H7 (cell line): Measurements from ENCODE around the gene CNTNAP5. TPM values are rescaled to one million over a fixed set of nuclear protein-coding genes. Genes with fewer than 3 reads are reported as not detected.

Experiments
- DNase-seq: peaks from one replicate; pipeline ENCODE4 v3.0.0; 2012
- H3K27me3 ChIP-seq: 2 replicates; pipeline ENCODE4 v1.6.0; 2011; ENCODE audit warnings: mild to moderate bottlenecking, low read length; ENCODE audit not compliant: control insufficient read depth, insufficient read depth
- H3K36me3 ChIP-seq: replicated peaks from 2 replicates; pipeline ENCODE4 v1.5.1; 2011; ENCODE audit warnings: low read length; ENCODE audit not compliant: control insufficient read depth, insufficient read depth
- H3K4me3 ChIP-seq: 2 replicates; pipeline ENCODE4 v1.5.1; 2011; ENCODE audit warnings: low read depth, mild to moderate bottlenecking, control low read depth, low read length, moderate library complexity; ENCODE audit not compliant: insufficient read depth
- total RNA-seq: library from RNA; depleted of rRNA; stranded (reverse); fragments of >200 nt; shearing (Covaris generic); gene quantifications from 2 replicates; pipeline ENCODE4 v1.2.3, GENCODE V29; 2014

CNTNAP5 gene
- total RNA-seq, 1 experiment from 2014 or later = 0.28 TPM

GRCh38 chr2:124286089-124286783 is 261.1 kb downstream of the CNTNAP5 start:
- Histone ChIP-seq H3K27me3 (no peaks in the 10 kb centered on the region), H3K36me3 (no peaks in the 10 kb centered on the region), H3K4me3 (no peak overlapping the region)
- DNase-seq = no peak

GRCh38 chr2:124289060-124289459 is 264.0 kb downstream of the CNTNAP5 start:
- H3K36me3 ChIP-seq = no peaks in the 10 kb centered on the region
- H3K4me3 ChIP-seq = no peak overlapping the region
- no peaks in the 10 kb centered on the region for H3K27me3 ChIP-seq
- no peak for DNase-seq

DNA sequence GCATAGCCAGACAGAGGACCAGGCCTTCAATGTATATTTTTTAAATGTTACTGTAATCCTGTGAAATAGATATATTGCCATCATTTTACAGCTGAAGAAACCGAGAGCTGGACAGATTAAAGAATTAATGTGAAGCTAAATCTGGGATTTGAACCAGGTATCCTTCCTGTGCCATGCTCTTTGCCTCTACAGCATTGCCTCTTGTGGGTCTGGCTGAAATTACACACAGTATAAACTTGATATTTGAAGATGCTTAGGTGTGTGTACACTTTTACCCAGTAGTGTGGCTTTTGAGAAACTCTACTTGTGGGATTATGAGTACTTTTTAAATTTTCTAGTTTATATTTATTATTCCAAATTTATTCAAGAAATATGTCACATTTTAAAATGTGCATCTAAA is 264.5 kb downstream of the CNTNAP5 start:
- H3K4me3 ChIP-seq = no peak overlapping the region
- H3K27me3 ChIP-seq = no peaks in the 10 kb centered on the region
- no peaks in the 10 kb centered on the region for H3K36me3 ChIP-seq
- DNase-seq = no peak

DNA sequence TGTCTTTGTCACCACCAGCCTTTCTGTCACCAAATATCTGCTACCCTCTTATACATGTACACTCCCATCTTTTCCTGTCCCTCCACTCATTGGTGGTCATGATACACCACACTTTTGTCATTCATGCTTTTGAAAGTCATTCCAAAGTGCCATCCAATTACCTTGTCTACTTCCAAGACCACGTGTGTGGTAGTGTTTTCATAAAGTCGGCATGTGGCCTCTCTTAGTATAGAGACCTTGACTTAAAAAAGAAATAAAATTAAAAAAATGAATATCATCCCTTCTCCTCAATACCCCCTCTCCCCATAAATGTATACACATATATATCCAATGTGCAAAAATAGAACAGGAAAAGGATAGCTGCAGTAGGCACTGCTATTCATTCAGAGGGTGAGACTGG is 271.4 kb downstream of the CNTNAP5 start:
- no peak for DNase-seq
- Histone ChIP-seq H3K4me3 (no peak overlapping the region), H3K27me3 (no peaks in the 10 kb centered on the region), H3K36me3 (no peaks in the 10 kb centered on the region)

DNA sequence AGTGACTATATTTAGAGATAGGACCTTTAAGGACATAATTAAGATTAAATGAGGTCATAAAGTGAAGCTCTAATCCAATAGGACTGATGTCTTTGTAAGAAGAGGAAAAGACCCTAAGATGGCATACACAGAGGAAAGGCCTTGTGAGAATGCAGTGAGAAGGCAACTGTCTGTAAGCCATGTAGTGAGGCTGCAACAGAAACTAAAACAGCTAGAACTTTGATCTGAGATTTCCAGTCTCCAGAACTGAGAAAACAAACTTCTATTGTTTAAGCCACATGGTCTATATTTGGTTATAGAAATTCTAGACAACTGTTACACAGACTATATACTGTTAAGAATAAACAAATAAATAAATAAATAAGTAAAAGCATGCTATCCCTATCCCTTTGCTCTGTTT is 276.8 kb downstream of the CNTNAP5 start:
- DNase-seq = no peak
- Histone ChIP-seq H3K36me3 (no peaks in the 10 kb centered on the region), H3K27me3 (no peaks in the 10 kb centered on the region), H3K4me3 (no peak overlapping the region)

- H3K4me3 ChIP-seq = no peak overlapping the region
- H3K36me3 ChIP-seq = no peaks in the 10 kb centered on the region
- H3K27me3 ChIP-seq = no peaks in the 10 kb centered on the region
- no peak for DNase-seq
Measured at GRCh38 chr2:124308319-124309062, 283.4 kb downstream of the CNTNAP5 start.

DNA sequence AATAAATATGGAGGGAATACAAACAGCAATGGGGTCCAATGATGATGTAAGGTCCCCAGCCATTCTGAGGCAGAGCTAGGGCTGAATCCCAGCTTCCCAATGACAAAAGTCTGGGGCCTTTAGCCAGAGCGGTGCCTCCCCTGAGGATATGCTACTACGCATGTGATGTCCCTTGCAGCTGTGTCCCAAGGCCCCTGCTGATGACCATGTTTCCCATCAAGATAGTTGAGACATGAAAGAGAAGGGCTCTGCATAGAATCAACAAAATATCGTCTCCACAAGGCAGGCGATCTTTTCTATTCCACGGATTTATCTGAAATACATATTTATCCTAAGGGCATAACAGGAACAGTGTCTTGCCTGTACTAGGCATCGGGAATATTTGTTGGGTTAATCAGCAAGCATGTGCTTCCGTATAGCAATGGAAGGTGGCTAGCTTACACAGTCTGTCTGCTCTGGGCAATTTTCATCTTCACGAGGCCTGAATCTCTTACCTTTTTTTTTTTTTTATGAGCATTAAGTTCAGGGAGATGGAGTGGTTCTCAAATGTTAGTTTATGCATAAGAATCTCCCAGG is 284.6 kb downstream of the CNTNAP5 start:
- DNase-seq = no peak
- H3K27me3 ChIP-seq = no peaks in the 10 kb centered on the region

DNA sequence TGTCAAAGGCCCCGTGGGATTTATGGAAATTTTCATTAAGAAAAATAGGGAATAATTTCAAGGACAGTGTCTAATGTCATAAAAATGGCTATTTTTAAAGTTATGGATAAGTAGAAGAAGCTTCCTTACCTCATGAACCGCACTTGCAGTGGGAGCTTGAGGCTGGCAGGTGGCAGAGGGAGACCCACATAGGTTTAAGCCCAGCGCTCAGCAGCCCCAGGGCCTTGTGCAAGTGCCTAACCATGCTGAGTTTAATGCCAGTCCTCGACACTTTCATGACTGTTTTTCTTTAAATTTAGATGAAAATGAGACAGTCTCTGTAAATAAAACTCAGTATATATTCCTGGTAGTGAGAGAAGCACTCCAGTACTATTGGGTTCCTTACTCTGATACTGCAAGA is 285.6 kb downstream of the CNTNAP5 start:
- H3K36me3 ChIP-seq = no peaks in the 10 kb centered on the region

More for the DNA sequence above, 284.6 kb downstream of the CNTNAP5 start:
- H3K4me3 ChIP-seq = no peak overlapping the region
- H3K36me3 ChIP-seq = no peaks in the 10 kb centered on the region

DNA sequence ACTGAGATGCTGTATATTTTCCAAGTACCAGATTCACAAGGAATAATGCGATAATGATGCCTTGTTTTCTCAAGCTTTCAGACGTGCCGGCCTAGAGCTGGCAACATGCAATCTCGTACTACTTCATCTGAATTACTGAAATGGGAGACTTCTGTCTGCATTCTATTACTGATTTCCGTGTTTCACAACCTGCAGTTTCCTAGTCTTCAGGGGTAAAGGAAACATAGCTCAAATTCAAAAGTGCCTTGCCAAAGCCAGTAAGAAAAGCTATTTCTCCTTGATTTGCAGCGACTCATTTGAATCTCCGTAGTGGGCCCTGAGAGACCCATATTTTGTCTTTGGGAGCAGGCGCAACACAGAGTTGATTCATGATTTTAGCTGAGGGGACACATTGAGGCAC is 289.0 kb downstream of the CNTNAP5 start:
- DNase-seq = no peak
- Histone ChIP-seq H3K36me3 (no peaks in the 10 kb centered on the region), H3K4me3 (no peak overlapping the region), H3K27me3 (no peaks in the 10 kb centered on the region)

More for the DNA sequence above, 285.6 kb downstream of the CNTNAP5 start:
- no peaks in the 10 kb centered on the region for H3K27me3 ChIP-seq
- no peak overlapping the region for H3K4me3 ChIP-seq
- DNase-seq = no peak

DNA sequence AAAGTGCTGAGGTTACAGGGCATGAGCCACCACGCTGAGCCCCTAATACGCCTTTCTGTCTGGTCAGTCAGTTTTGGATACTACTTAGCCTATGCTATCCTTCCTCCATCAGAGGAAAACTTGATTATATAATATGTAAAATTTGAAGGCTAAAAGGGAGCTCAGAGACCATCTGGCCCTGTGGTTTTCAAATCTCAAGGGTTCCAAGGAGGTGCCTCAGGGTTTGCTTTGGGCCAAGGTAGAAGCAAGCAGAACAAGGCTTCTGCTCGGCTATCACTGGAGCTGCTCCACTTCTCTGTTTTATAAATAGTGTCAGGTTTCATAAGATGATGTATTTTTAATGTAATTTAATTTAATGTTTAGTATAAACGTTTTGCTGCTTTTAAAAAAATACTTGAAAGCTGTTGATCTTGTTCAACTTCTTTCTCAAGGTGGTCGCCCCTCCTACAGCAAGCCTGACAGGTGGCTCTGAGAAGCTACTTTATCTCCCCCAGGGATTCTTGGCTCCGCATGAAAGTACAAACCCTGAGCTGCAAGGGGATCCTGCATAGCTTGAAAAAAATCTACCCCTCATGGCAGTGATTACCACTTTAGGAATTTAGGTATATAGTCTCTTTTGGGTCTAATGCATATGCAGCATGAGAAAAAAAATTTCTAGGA is 290.3 kb downstream of the CNTNAP5 start:
- H3K36me3 ChIP-seq = no peaks in the 10 kb centered on the region
- no peak overlapping the region for H3K4me3 ChIP-seq
- H3K27me3 ChIP-seq = no peaks in the 10 kb centered on the region
- no peak for DNase-seq

DNA sequence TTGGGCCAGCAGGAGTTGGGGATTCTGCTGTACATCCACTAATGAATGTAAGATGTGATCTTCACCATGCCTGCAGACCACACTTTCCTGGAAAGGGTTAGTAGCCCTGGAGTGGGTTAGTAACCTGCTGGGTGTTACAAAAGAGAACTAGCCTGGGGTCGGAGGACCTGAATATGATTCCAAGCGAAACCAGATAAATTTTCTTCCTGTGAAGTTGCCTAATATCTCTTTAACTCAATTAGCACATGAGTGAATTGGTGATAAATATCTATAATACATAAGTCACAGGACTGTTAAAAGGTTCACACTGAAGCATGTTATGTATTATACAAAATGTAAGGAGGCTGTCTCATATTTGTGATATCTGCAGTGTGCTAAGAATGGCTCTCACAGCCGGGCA is 291.0 kb downstream of the CNTNAP5 start:
- Histone ChIP-seq H3K27me3 (no peaks in the 10 kb centered on the region), H3K4me3 (no peak overlapping the region), H3K36me3 (no peaks in the 10 kb centered on the region)
- no peak for DNase-seq

- no peak overlapping the region for H3K4me3 ChIP-seq
- no peak for DNase-seq
- H3K36me3 ChIP-seq = no peaks in the 10 kb centered on the region
- no peaks in the 10 kb centered on the region for H3K27me3 ChIP-seq
Measured at GRCh38 chr2:124316881-124317605, 292.0 kb downstream of the CNTNAP5 start.

DNA sequence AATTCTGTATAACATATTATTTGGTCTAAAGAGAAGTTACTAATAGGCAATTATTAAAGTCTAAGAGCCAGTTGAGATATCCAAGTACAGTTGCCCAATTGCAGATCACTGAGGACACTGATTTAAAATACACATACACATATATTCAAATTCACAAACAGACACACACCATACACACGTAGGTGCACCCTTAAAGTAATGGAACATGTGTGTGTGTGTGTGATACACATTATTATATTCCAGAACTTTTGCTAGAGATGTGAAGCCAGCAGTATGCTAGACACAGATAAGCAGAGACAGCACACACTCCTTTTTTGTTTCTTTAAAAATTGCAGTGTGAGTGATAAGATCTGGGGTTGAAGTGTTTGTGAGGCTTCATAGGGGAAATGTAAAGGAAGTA is 292.5 kb downstream of the CNTNAP5 start:
- Histone ChIP-seq H3K36me3 (no peaks in the 10 kb centered on the region), H3K27me3 (no peaks in the 10 kb centered on the region), H3K4me3 (no peak overlapping the region)
- no peak for DNase-seq

GRCh38 chr2:124318913-124319312 is 293.8 kb downstream of the CNTNAP5 start:
- no peak for DNase-seq
- no peaks in the 10 kb centered on the region for H3K36me3 ChIP-seq
- no peaks in the 10 kb centered on the region for H3K27me3 ChIP-seq
- no peak overlapping the region for H3K4me3 ChIP-seq
